Spinal cord (tissue), 10 donors: ENCODE measurements around the gene KDM3A. TPM values are rescaled to one million over a fixed set of nuclear protein-coding genes. Genes with fewer than 3 reads are reported as not detected.
A peak's percentile ranks its signal among the peaks of the same experiment; 100 is the strongest.

ENCODE experiments used
- DNase-seq, 6 donors: peaks; one replicate each; pipeline versions ENCODE4 v3.0.0 to v3.0.0-alpha.2; 2013 to 2015; ENCODE audit warnings: low spot score in 6 of 6, low read depth in 4 of 6
- H3K27ac ChIP-seq: one replicate; pipeline ENCODE4 v1.5.1; 2013; ENCODE audit warnings: low read depth, low read length, control low read depth
- H3K27me3 ChIP-seq: one replicate; pipeline ENCODE4 v1.6.1; 2013; ENCODE audit warnings: low read length; ENCODE audit not compliant: control insufficient read depth, insufficient read depth
- H3K36me3 ChIP-seq: one replicate; pipeline ENCODE4 v1.6.1; 2013; ENCODE audit warnings: low read length; ENCODE audit not compliant: control insufficient read depth, insufficient read depth
- H3K4me1 ChIP-seq: one replicate; pipeline ENCODE4 v1.6.1; 2013; ENCODE audit warnings: low read length; ENCODE audit not compliant: control insufficient read depth, insufficient read depth
- H3K4me3 ChIP-seq: one replicate; pipeline ENCODE4 v1.5.1; 2013; ENCODE audit warnings: low read depth, low read length, control low read depth
- H3K9me3 ChIP-seq: one replicate; pipeline ENCODE4 v1.6.1; 2013; ENCODE audit warnings: low read length; ENCODE audit not compliant: control insufficient read depth, insufficient read depth
- WGBS: methylation state at CpG from one replicate; pipeline ENCODE4 v1.1.5; 2013; ENCODE audit warnings: missing lambda C conversion rate; ENCODE audit not compliant: insufficient coverage; 5-methylcytosine and 5-hydroxymethylcytosine counted together
- polyA plus RNA-seq, 2 donors: library from polyadenylated mRNA; unstranded; fragments of 120-200 nt; gene quantifications; one replicate each; pipeline ENCODE4 v1.2.1, GENCODE V29; 2013; ENCODE audit not compliant: insufficient read length in 2 of 2
- total RNA-seq, 2 donors: library from RNA; depleted of rRNA in 1 of 2; stranded (reverse); fragments of 120-200 nt in 1 of 2; fragments of >200 nt in 1 of 2; gene quantifications; one replicate each; pipeline versions ENCODE4 v1.2.3 to v1.2.4, GENCODE V29; 2013 to 2014
- donor health status: healthy.

KDM3A gene
- total and polyA plus RNA-seq, 4 donors, result 45.9 to 58.0 (median 52.9) TPM

DNA sequence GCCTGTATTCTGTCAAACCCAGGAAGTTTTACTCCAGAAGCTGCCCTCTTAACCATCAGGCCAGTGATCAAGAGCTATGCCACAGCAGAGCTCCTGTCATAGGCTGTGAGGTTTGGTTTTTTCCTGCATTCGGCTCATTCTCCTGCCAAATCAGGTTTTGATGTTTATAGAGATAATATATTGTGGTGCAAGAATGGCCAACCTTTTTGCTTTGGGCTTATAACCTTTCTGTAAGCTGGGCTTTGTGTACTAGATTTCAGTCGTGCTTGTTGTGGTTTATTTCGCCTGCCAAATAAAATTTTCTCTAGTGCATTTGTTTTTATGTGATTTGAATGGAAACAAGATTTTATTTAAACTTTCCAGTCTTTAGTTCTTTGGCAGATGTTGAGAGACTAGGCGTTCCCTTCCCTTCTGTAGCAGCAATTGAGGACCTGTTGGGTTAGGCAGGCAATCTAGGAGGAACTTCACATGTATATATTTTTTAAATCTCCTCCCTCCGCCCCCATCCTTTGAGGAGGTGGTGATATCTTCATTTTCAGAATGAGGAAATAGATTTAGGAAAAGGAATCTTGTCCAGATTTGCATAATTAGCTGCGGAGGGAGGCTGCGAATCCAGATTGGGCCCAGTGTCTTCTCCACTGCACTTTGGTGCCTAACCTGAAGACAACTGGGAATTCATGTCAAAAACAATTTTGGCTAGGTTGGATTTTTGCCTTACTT lies 2.6 kb downstream of the KDM3A start:
- Histone ChIP-seq H3K27me3 (no peaks in the 10 kb centered on the region), H3K27ac (peak overlapping the region; percentile 100), H3K9me3 (peaks cover 2% of the 10 kb centered on the region), H3K36me3 (peaks cover 3% of the 10 kb centered on the region), H3K4me1 (peaks cover 6% of the 10 kb centered on the region), H3K4me3 (no peak overlapping the region)
- peak in 2 of 6 donors; percentile 2 to 7 for DNase-seq
- 67% methylated on average over 1 of the region's 7 CpGs for WGBS

GRCh38 chr2:86445436-86445835 lies 4.3 kb downstream of the KDM3A start:
- no peak overlapping the region for H3K27ac ChIP-seq
- no peak overlapping the region for H3K4me3 ChIP-seq
- peaks cover 3% of the 10 kb centered on the region for H3K36me3 ChIP-seq
- H3K27me3 ChIP-seq, result no peaks in the 10 kb centered on the region
- WGBS, result 91% methylated on average over 2 of the region's 4 CpGs
- H3K4me1 ChIP-seq, result peaks cover 6% of the 10 kb centered on the region
- DNase-seq, result peak in 1 of 6 donors; percentile 2
- no peaks in the 10 kb centered on the region for H3K9me3 ChIP-seq

GRCh38 chr2:86446060-86446459 lies 4.9 kb downstream of the KDM3A start:
- Histone ChIP-seq H3K27ac (no peak overlapping the region), H3K4me1 (peaks cover 6% of the 10 kb centered on the region), H3K36me3 (peaks cover 3% of the 10 kb centered on the region), H3K9me3 (no peaks in the 10 kb centered on the region), H3K4me3 (no peak overlapping the region), H3K27me3 (no peaks in the 10 kb centered on the region)
- no peak for DNase-seq
- 100% methylated on average over 1 of the region's 2 CpGs for WGBS

- Histone ChIP-seq H3K4me1 (no peaks in the 10 kb centered on the region), H3K4me3 (no peak overlapping the region), H3K27me3 (no peaks in the 10 kb centered on the region), H3K36me3 (peaks cover 23% of the 10 kb centered on the region), H3K27ac (no peak overlapping the region), H3K9me3 (no peaks in the 10 kb centered on the region)
- DNase-seq, result peak in 2 of 6 donors; percentile 70 to 93
- 100% methylated on average over 1 of the region's 2 CpGs for WGBS
Measured at GRCh38 chr2:86453836-86454235, 12.7 kb downstream of the KDM3A start.

DNA sequence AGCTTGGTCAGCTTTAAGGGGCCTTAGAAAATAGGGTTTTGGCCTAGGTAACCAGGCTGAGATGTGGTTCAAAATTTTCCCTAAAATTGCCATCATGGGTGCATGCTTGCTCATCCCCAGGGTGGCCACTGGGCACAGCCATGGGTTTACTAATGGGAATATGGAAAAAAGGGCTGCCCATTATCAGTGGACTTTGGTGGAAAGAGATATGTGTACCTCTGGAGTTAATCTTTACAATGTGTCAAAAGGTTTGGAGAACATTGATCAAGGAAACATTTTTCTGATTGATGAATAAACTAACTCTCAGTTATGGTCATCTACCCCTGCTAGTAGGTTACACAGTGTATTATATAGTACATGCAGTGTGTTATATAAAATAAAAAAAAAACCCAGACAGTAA lies 13.1 kb downstream of the KDM3A start:
- Histone ChIP-seq H3K27me3 (no peaks in the 10 kb centered on the region), H3K36me3 (peaks cover 26% of the 10 kb centered on the region), H3K27ac (no peak overlapping the region), H3K4me3 (no peak overlapping the region), H3K4me1 (no peaks in the 10 kb centered on the region), H3K9me3 (no peaks in the 10 kb centered on the region)
- no peak for DNase-seq

DNA sequence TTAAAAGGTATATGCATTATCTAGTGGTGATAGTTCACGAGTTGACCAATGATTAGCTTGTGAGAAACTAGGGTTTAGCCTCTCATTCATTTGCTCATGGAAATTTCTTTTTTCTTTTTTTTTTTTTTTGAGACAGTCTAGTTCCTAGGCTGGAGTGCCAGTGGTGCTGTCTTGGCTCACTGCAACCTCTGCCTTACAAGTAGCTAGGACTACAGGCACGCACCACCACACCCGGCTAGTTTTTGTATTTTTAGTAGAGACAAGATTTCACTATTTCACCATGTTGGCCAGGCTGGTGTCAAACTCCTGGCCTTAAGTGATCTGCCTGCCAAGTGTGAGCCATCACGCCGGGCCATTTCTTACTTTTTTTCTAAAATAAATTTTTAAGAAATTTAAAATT lies 14.0 kb downstream of the KDM3A start:
- Histone ChIP-seq H3K36me3 (peaks cover 29% of the 10 kb centered on the region), H3K27ac (no peak overlapping the region), H3K4me3 (no peak overlapping the region), H3K9me3 (no peaks in the 10 kb centered on the region), H3K27me3 (no peaks in the 10 kb centered on the region), H3K4me1 (no peaks in the 10 kb centered on the region)
- no CpG with 5 or more reads among the region's 5 CpGs for WGBS
- DNase-seq, result no peak

DNA sequence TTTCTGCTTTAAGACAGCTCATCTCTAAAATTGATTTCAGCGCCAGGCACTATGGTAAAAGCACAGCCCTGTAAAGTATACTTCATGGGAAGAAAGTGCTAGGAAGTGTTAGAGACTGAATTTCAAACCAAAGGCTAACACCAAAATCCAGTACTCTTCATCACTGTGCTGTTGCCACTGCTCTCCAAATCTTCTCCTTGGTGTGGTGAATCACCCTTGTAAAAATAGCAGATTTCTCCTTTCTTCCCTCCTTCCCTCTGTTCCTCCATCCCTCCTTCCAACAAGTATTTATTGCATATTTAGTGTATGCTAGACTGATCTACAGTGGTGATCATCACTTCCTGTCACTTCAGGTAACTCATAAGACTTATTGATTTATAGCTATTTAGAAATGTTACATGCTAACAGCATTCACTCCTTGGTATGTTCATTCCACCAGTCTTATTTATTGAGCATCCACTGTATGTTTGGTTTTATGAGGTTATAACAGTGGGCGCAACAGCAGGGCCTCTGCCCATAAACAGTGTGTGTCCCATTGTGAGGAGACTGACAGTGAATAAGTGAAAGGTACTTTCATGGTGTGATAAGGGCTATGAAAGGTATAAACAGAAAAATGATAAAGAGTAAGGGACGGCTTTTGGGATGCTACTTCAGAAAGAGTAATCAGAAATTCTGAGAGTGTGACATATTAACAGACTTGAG lies 20.0 kb downstream of the KDM3A start:
- Histone ChIP-seq H3K9me3 (no peaks in the 10 kb centered on the region), H3K4me1 (no peaks in the 10 kb centered on the region), H3K27me3 (no peaks in the 10 kb centered on the region), H3K36me3 (peaks cover 28% of the 10 kb centered on the region), H3K27ac (no peak overlapping the region), H3K4me3 (no peak overlapping the region)
- WGBS, result 100% methylated on average over 2 of the region's 3 CpGs
- DNase-seq, result no peak

GRCh38 chr2:86464652-86465051 lies 23.5 kb downstream of the KDM3A start:
- peak in 1 of 6 donors; percentile 22 for DNase-seq
- 82% methylated on average over 3 of the region's 3 CpGs for WGBS
- Histone ChIP-seq H3K27ac (no peak overlapping the region), H3K36me3 (peaks cover 16% of the 10 kb centered on the region), H3K4me1 (no peaks in the 10 kb centered on the region), H3K27me3 (no peaks in the 10 kb centered on the region), H3K9me3 (no peaks in the 10 kb centered on the region), H3K4me3 (no peak overlapping the region)

DNA sequence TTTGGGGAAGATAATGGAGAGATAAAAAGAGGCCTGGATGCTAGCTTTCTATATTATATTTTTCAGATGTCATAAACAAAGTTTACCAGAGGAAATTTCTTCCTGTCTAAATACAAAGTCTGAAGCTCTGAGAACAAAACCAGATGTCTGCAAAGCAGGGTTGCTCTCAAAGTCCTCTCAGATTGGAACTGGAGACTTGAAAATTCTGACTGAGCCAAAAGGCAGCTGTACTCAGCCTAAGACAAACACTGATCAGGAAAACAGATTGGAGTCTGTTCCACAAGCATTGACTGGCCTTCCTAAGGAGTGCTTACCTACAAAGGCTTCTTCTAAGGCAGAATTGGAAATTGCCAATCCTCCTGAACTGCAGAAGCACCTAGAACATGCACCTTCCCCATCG lies 25.1 kb downstream of the KDM3A start:
- DNase-seq, result no peak
- 100% methylated on average over 1 of the region's 1 CpG for WGBS
- no peaks in the 10 kb centered on the region for H3K4me1 ChIP-seq
- H3K36me3 ChIP-seq, result peaks cover 12% of the 10 kb centered on the region
- H3K4me3 ChIP-seq, result no peak overlapping the region
- H3K27me3 ChIP-seq, result no peaks in the 10 kb centered on the region
- no peaks in the 10 kb centered on the region for H3K9me3 ChIP-seq
- H3K27ac ChIP-seq, result no peak overlapping the region
